GM23338 (cell line): Measurements from ENCODE around the gene PROSER2. TPM values are rescaled to one million over a fixed set of nuclear protein-coding genes. Genes with fewer than 3 reads are reported as not detected.

ENCODE experiments used
- ATAC-seq: fragments of 200-7000 bp; cut with Tn5 transposase; 3 replicates; pipeline ENCODE4 v1.9.1; 2020
- DNase-seq: peaks from one replicate; pipeline ENCODE4 v3.0.0-alpha.2; 2015; ENCODE audit warnings: low spot score
- H2AFZ ChIP-seq: fragments of 200-600 bp; sonication (generic); 2 replicates; pipeline ENCODE4 v1.8.0; 2016; ENCODE audit warnings: antibody characterized with exemption, mild to moderate bottlenecking, moderate library complexity
- H3F3A ChIP-seq: fragments of 200-600 bp; sonication (generic); replicated peaks from 2 replicates; pipeline ENCODE4 v1.8.0; 2017; ENCODE audit warnings: antibody characterized with exemption, mixed run types, low read depth
- H3K27ac ChIP-seq: fragments of 200-600 bp; sonication (generic); 2 replicates; pipeline ENCODE4 v1.6.1; 2016; ENCODE audit warnings: low read depth
- H3K27me3 ChIP-seq: fragments of 200-600 bp; sonication (generic); 2 replicates; pipeline ENCODE4 v1.8.0; 2016; ENCODE audit warnings: mild to moderate bottlenecking, mixed run types, moderate library complexity; ENCODE audit not compliant: insufficient read depth
- H3K36me3 ChIP-seq: fragments of 200-600 bp; sonication (generic); 2 replicates; pipeline ENCODE4 v1.8.0; 2016; ENCODE audit warnings: mild to moderate bottlenecking; ENCODE audit not compliant: insufficient read depth
- H3K4me1 ChIP-seq: fragments of 200-600 bp; sonication (generic); 2 replicates; pipeline ENCODE4 v1.8.0; 2016; ENCODE audit warnings: mild to moderate bottlenecking, moderate library complexity; ENCODE audit not compliant: insufficient read depth
- H3K4me2 ChIP-seq: fragments of 200-600 bp; sonication (generic); 2 replicates; pipeline ENCODE4 v1.7.1; 2017; ENCODE audit warnings: mixed run types
- H3K4me3 ChIP-seq: fragments of 200-600 bp; sonication (generic); 2 replicates; pipeline ENCODE4 v1.6.1; 2016; ENCODE audit warnings: mixed run types
- H3K79me2 ChIP-seq: fragments of 200-600 bp; sonication (generic); replicated peaks from 2 replicates; pipeline ENCODE4 v1.8.0; 2017; ENCODE audit warnings: mild to moderate bottlenecking; ENCODE audit not compliant: insufficient read depth
- H3K9me2 ChIP-seq: fragments of 200-600 bp; sonication (generic); 2 replicates; pipeline ENCODE4 v1.8.0; 2017; ENCODE audit not compliant: insufficient read depth
- H4K20me1 ChIP-seq: fragments of 200-600 bp; sonication (generic); replicated peaks from 2 replicates; pipeline ENCODE4 v1.8.0; 2017; ENCODE audit warnings: mild to moderate bottlenecking; ENCODE audit not compliant: insufficient read depth
- H3K27ac Mint-ChIP-seq: 2 replicates; pipeline ENCODE4 v1.8.0; 2020; ENCODE audit warnings: inconsistent platforms, mild to moderate bottlenecking, moderate library complexity, mixed read lengths
- H3K27me3 Mint-ChIP-seq: 3 replicates; pipeline ENCODE4 v1.8.0; 2022; ENCODE audit warnings: low read depth, mild to moderate bottlenecking, moderate library complexity, mixed read lengths, inconsistent platforms; ENCODE audit not compliant: insufficient read depth, poor library complexity
- H3K36me3 Mint-ChIP-seq: 3 replicates; pipeline ENCODE4 v1.8.0; 2021; ENCODE audit warnings: low read depth, mild to moderate bottlenecking, inconsistent platforms, moderate library complexity, mixed read lengths
- H3K4me1 Mint-ChIP-seq: 3 replicates; pipeline ENCODE4 v1.8.0; 2020; ENCODE audit warnings: mild to moderate bottlenecking, inconsistent platforms, mixed read lengths
- H3K4me3 Mint-ChIP-seq: 3 replicates; pipeline ENCODE4 v1.8.0; 2021; ENCODE audit warnings: moderate library complexity, mild to moderate bottlenecking, inconsistent platforms, mixed read lengths
- H3K9me3 Mint-ChIP-seq: 3 replicates; pipeline ENCODE4 v1.8.0; 2020; ENCODE audit warnings: moderate library complexity, mild to moderate bottlenecking, inconsistent platforms, mixed read lengths
- CREB1 ChIP-seq: fragments of 250-450 bp; sonication (Bioruptor Pico); IDR thresholded peaks from 2 replicates; pipeline ENCODE4 v1.5.0; 2020; ENCODE audit warnings: low read depth, mild to moderate bottlenecking, moderate library complexity
- CTCF ChIP-seq, 2 experiments: fragments of 200-600 bp in 1 of 2; sonication (generic) in 1 of 2; conservative IDR thresholded peaks; 2 replicates each; pipeline versions ENCODE4 v1.5.1 to v1.6.1; 2016 to 2017; ENCODE audit warnings: antibody characterized with exemption in 2 of 2, low read depth in 2 of 2, mild to moderate bottlenecking in 2 of 2, moderate library complexity in 1 of 2
- EZH2 ChIP-seq: fragments of 200-600 bp; sonication (generic); IDR thresholded peaks from one replicate; pipeline ENCODE4 v1.8.0; 2017; ENCODE audit warnings: antibody characterized with exemption, mild to moderate bottlenecking, low read depth; ENCODE audit not compliant: unreplicated experiment
- EZH2phosphoT487 ChIP-seq: fragments of 200-600 bp; sonication (generic); IDR thresholded peaks from one replicate; pipeline ENCODE4 v1.8.1; 2018; ENCODE audit warnings: antibody characterized with exemption; ENCODE audit not compliant: unreplicated experiment
- JUNB ChIP-seq: IDR thresholded peaks from one replicate; pipeline ENCODE4 v1.6.1; 2016; ENCODE audit warnings: antibody characterized with exemption; ENCODE audit not compliant: unreplicated experiment
- NANOG ChIP-seq: IDR thresholded peaks from 2 replicates; pipeline ENCODE4 v1.6.1; 2016; ENCODE audit warnings: antibody characterized with exemption, borderline replicate concordance
- POLR2AphosphoS5 ChIP-seq: IDR thresholded peaks from 2 replicates; pipeline ENCODE4 v1.6.1; 2016; ENCODE audit warnings: antibody characterized with exemption, low read depth
- REST ChIP-seq: IDR thresholded peaks from one replicate; pipeline ENCODE4 v1.6.1; 2018; ENCODE audit warnings: antibody characterized with exemption; ENCODE audit not compliant: unreplicated experiment
- STAT1 ChIP-seq: IDR thresholded peaks from one replicate; pipeline ENCODE4 v1.6.1; 2016; ENCODE audit warnings: antibody characterized with exemption; ENCODE audit not compliant: unreplicated experiment
- ZNF331 ChIP-seq: fragments of 250-450 bp; sonication (Bioruptor Pico); IDR thresholded peaks from 2 replicates; pipeline ENCODE4 v1.5.0; 2020; ENCODE audit warnings: low read depth, mild to moderate bottlenecking, moderate library complexity
- ZNF462 ChIP-seq: fragments of 250-450 bp; sonication (Bioruptor Pico); IDR thresholded peaks from 2 replicates; pipeline ENCODE4 v1.5.0; 2020; ENCODE audit warnings: mild to moderate bottlenecking, moderate library complexity
- polyA plus RNA-seq: library from polyadenylated mRNA; unstranded; fragments of >200 nt; fragmentation: Nextera tagmentation; extraction: Ambion mirVana; gene quantifications from 2 replicates; pipeline ENCODE4 v1.2.1, GENCODE V29; 2016
- total RNA-seq: library from RNA; depleted of rRNA; stranded (reverse); fragments of >200 nt; shearing (Covaris generic); gene quantifications from 2 replicates; pipeline ENCODE4 v1.2.3, GENCODE V29; 2014

PROSER2 gene
- total and polyA plus RNA-seq, 2 experiments from 2014 or later, result 4.2 to 10.8 TPM

GRCh38 chr10:11799736-11800080 lies 23.4 kb upstream of the PROSER2 start:
- no peak overlapping the region for H3K27ac ChIP-seq
- no peak for DNase-seq
- H3K4me3 Mint-ChIP-seq, result no peak overlapping the region
- H2AFZ ChIP-seq, result peak overlapping the region; percentile 83; the same call in 1 of the 2 replicates
- peaks cover 7% of the 10 kb centered on the region for H3K27me3 Mint-ChIP-seq
- H3K36me3 ChIP-seq, result no peaks in the 10 kb centered on the region
- no peak for ATAC-seq
- H3K9me3 Mint-ChIP-seq, result peaks cover 9% of the 10 kb centered on the region; the same call in 1 of the 3 replicates
- peaks cover 19% of the 10 kb centered on the region for H3K4me1 Mint-ChIP-seq
- no peaks in the 10 kb centered on the region for H3K4me1 ChIP-seq
- no peaks in the 10 kb centered on the region for H4K20me1 ChIP-seq
- no peak overlapping the region for H3K4me2 ChIP-seq
- H3K79me2 ChIP-seq, result no peaks in the 10 kb centered on the region
- no peak for TF ChIP-seq EZH2
- TF ChIP-seq CTCF (conservative IDR thresholded peaks at IDR 0.05; ENCODE audit: low read depth in 2 of 2), result no peak
- TF ChIP-seq EZH2phosphoT487, result no peak
- TF ChIP-seq POLR2AphosphoS5, result no peak
- no peak for TF ChIP-seq JUNB
- no peak for TF ChIP-seq ZNF331 (CRISPR knock-in tag)
- TF ChIP-seq REST, result no peak
- TF ChIP-seq STAT1, result no peak
- no peak for TF ChIP-seq CREB1 (CRISPR knock-in tag)
- no peak for TF ChIP-seq NANOG
- no peak for TF ChIP-seq ZNF462 (CRISPR knock-in tag)
- no peak overlapping the region for H3K4me3 ChIP-seq
- H3F3A ChIP-seq, result no peaks in the 10 kb centered on the region
- H3K9me2 ChIP-seq, result no peaks in the 10 kb centered on the region
- no peaks in the 10 kb centered on the region for H3K27me3 ChIP-seq
- H3K27ac Mint-ChIP-seq, result no peak overlapping the region
- H3K36me3 Mint-ChIP-seq, result no peaks in the 10 kb centered on the region
